Measurements from ENCODE around the gene CNTNAP5. TPM values are rescaled to one million over a fixed set of nuclear protein-coding genes. Genes with fewer than 3 reads are reported as not detected.

Gene CNTNAP5
- total and polyA plus RNA-seq, 2 donors (not counting 3 experiments of a cell fraction or from before 2014, with no cell fraction given), result not detected

- Histone ChIP-seq H3K4me3 (replicated peaks in 1 of 3; ENCODE audit: insufficient read depth in 1 of 3, low read depth in 1 of 3, low read length in 3 of 3) (no peak overlapping the region), H3K27me3 (ENCODE audit: control insufficient read depth in 2 of 2, insufficient read depth in 2 of 2, low read length in 2 of 2) (no peaks in the 10 kb centered on the region), H3K36me3 (ENCODE audit: control insufficient read depth in 2 of 2, extremely low read depth in 1 of 2, insufficient read depth in 2 of 2, low read length in 2 of 2) (no peaks in the 10 kb centered on the region), H3K79me2 (ENCODE audit: control insufficient read depth, insufficient read depth, low read length) (no peaks in the 10 kb centered on the region), H3K9me3 (replicated peaks; ENCODE audit: control insufficient read depth, insufficient read depth, low read length) (peaks cover 3% of the 10 kb centered on the region), H2AFZ (ENCODE audit: low read depth, low read length) (no peak overlapping the region), H3K9me1 (replicated peaks; ENCODE audit: control insufficient read depth, extremely low read depth, insufficient read depth, low read length) (no peaks in the 10 kb centered on the region), H3K4me2 (ENCODE audit: insufficient read depth, low read length) (no peak overlapping the region), H3K9ac (replicated peaks; ENCODE audit: extremely low read depth, insufficient read depth, low read length) (no peak overlapping the region), H4K20me1 (replicated peaks; ENCODE audit: control insufficient read depth, extremely low read depth, insufficient read depth, low read length) (no peaks in the 10 kb centered on the region), H3K27ac (ENCODE audit: insufficient read depth, low read depth, low read length) (no peak overlapping the region), H3K4me1 (ENCODE audit: control insufficient read depth, extremely low read depth, insufficient read depth, low read length) (no peaks in the 10 kb centered on the region)
- no peak for FAIRE-seq
- ChIA-PET POLR2A (no interaction called here), CTCF (interaction anchor here (1.3 kb wide), 1 partner anchor 21 kb away, joined by 4 read pairs; no protein-coding TSS in a partner anchor)
- TF ChIP-seq CTCF (IDR thresholded peaks at IDR 0.05; ENCODE audit: extremely low read depth in 1 of 2, insufficient read depth in 1 of 2, low read depth in 1 of 2, low read length in 2 of 2) (no peak), EZH2 (IDR thresholded peaks at IDR 0.05; ENCODE audit: borderline replicate concordance, low read depth, low read length, severe bottlenecking) (no peak), FOS (IDR thresholded peaks at IDR 0.05; ENCODE audit: borderline replicate concordance, insufficient read depth, low read length) (no peak)
- no peak for DNase-seq (ENCODE audit: low read depth, low spot score)
- BruUV-seq (replicated peaks), result no TSS peak
- dilution Hi-C loops (cut with MboI; ENCODE audit: extremely low pct_ligation_motif_present, low sequenced_read_pairs) (no loop called here), intact Hi-C loops (cut with micrococcal nuclease) (no loop called here)
Observed at GRCh38 chr2:124586835-124587234, 561.7 kb downstream of the CNTNAP5 start.

- no peak overlapping the region for H3K27ac ChIP-seq (ENCODE audit: insufficient read depth, low read depth, low read length)
- no peak overlapping the region for H3K4me2 ChIP-seq (ENCODE audit: insufficient read depth, low read length)
- H3K36me3 ChIP-seq (ENCODE audit: control insufficient read depth in 2 of 2, extremely low read depth in 1 of 2, insufficient read depth in 2 of 2, low read length in 2 of 2), result no peaks in the 10 kb centered on the region
- H3K4me1 ChIP-seq (ENCODE audit: control insufficient read depth, extremely low read depth, insufficient read depth, low read length), result no peaks in the 10 kb centered on the region
- no peak overlapping the region for H2AFZ ChIP-seq (ENCODE audit: low read depth, low read length)
- H3K27me3 ChIP-seq (ENCODE audit: control insufficient read depth in 2 of 2, insufficient read depth in 2 of 2, low read length in 2 of 2), result no peaks in the 10 kb centered on the region
- H3K9ac ChIP-seq (replicated peaks; ENCODE audit: extremely low read depth, insufficient read depth, low read length), result no peak overlapping the region
- H3K9me1 ChIP-seq (replicated peaks; ENCODE audit: control insufficient read depth, extremely low read depth, insufficient read depth, low read length), result no peaks in the 10 kb centered on the region
- H3K4me3 ChIP-seq (replicated peaks in 1 of 3; ENCODE audit: insufficient read depth in 1 of 3, low read depth in 1 of 3, low read length in 3 of 3), result no peak overlapping the region
- intact Hi-C loops (cut with micrococcal nuclease), result no loop called here
- CTCF ChIA-PET, result no interaction called here
- H3K79me2 ChIP-seq (ENCODE audit: control insufficient read depth, insufficient read depth, low read length), result no peaks in the 10 kb centered on the region
- BruUV-seq (replicated peaks), result no TSS peak
- POLR2A ChIA-PET, result no interaction called here
- dilution Hi-C loops (cut with MboI; ENCODE audit: extremely low pct_ligation_motif_present, low sequenced_read_pairs), result no loop called here
- H3K9me3 ChIP-seq (replicated peaks; ENCODE audit: control insufficient read depth, insufficient read depth, low read length), result peaks cover 2% of the 10 kb centered on the region
- TF ChIP-seq JUN (IDR thresholded peaks at IDR 0.05; ENCODE audit: borderline replicate concordance, insufficient read depth, insufficient read length, low read depth) (no peak), POLR2A (IDR thresholded peaks at IDR 0.05; ENCODE audit: low read depth, low read length) (no peak), GATA2 (IDR thresholded peaks at IDR 0.05; ENCODE audit: insufficient read depth, insufficient read length, low read depth, low read length) (no peak), FOS (IDR thresholded peaks at IDR 0.05; ENCODE audit: borderline replicate concordance, insufficient read depth, low read length) (no peak), EZH2 (IDR thresholded peaks at IDR 0.05; ENCODE audit: borderline replicate concordance, low read depth, low read length, severe bottlenecking) (no peak), MYC (IDR thresholded peaks at IDR 0.05; ENCODE audit: low read depth, low read length) (no peak), MAX (IDR thresholded peaks at IDR 0.05; ENCODE audit: insufficient read depth, insufficient read length) (no peak), CTCF (IDR thresholded peaks at IDR 0.05; ENCODE audit: extremely low read depth in 1 of 2, insufficient read depth in 1 of 2, low read depth in 1 of 2, low read length in 2 of 2) (no peak), POLR2AphosphoS5 (IDR thresholded peaks at IDR 0.05; ENCODE audit: insufficient read depth, low read depth, low read length) (no peak)
- no peak for FAIRE-seq
- DNase-seq (ENCODE audit: low read depth, low spot score), result no peak
- H4K20me1 ChIP-seq (replicated peaks; ENCODE audit: control insufficient read depth, extremely low read depth, insufficient read depth, low read length), result no peaks in the 10 kb centered on the region
Observed at GRCh38 chr2:124589971-124590370, 564.9 kb downstream of the CNTNAP5 start.

Measured in endothelial cell of umbilical vein (primary cell).